Ovary (tissue), 3 donors: ENCODE measurements around the gene NFKBIA.

Experiments used
- CTCF ChIP-seq, 3 donors: fragments of 450-650 bp in 2 of 3; fragments of 200-600 bp in 1 of 3; IDR thresholded peaks; one replicate each; pipeline versions ENCODE4 v1.5.1 to v1.8.0; 2016 to 2022; ENCODE audit warnings: antibody characterized with exemption in 3 of 3, mild to moderate bottlenecking in 1 of 3
- EP300 ChIP-seq: sonication (generic); formaldehyde crosslinking; IDR thresholded peaks from one replicate; pipeline ENCODE4 v1.6.1; 2017; ENCODE audit warnings: antibody characterized with exemption
- POLR2A ChIP-seq: fragments of 450-650 bp; IDR thresholded peaks from one replicate; pipeline ENCODE4 v1.6.1; 2017; ENCODE audit warnings: antibody characterized with exemption, mild to moderate bottlenecking, moderate library complexity
- donor health status: DM: no; HTN: no; CAD: no.

GRCh38 chr14:35385042-35385839, 19.3 kb downstream of the NFKBIA start:
- no peak for TF ChIP-seq CTCF (IDR thresholded peaks at IDR 0.05)
- TF ChIP-seq EP300 = no peak
- no peak for TF ChIP-seq POLR2A
